Endometrial microvascular endothelial cells (primary cell): ENCODE results near the gene MAGEA2. TPM values are rescaled to one million over a fixed set of nuclear protein-coding genes. Genes with fewer than 3 reads are reported as not detected.
"Not testable (repeated sequence)": the region's sequence is repeated elsewhere in the genome, so short reads cannot be mapped to it uniquely, and the experiment has no call there.

ENCODE experiments used
- in situ Hi-C: cut with HindIII; loops from 2 replicates; pipeline ENCODE4 v1.10.0; 2017; ENCODE audit warnings: low sequenced_read_pairs, low pct_unique_long_range_greater_than_20kb; ENCODE audit errors: inconsistent ontology term
- total RNA-seq: library from RNA; depleted of rRNA; stranded (reverse); fragments of >200 nt; gene quantifications from one replicate; pipeline ENCODE4 v1.2.3, GENCODE V29; 2015; ENCODE audit errors: inconsistent ontology term

Gene MAGEA2
- total RNA-seq, 1 donor from 2014 or later: not detected

- in situ Hi-C loops: not testable (repeated sequence)
Observed at GRCh38 chrX:152713815-152714787, 39.5 kb downstream of the MAGEA2 start, which contains the start of gene MAGEA2B. TSS of gene MAGEA2B (plus strand) at chrX:152714628. CDS start at chrX:152717107, 2,479 bp downstream.

GRCh38 chrX:152713195-152713594, 40.4 kb downstream of the MAGEA2 start:
- in situ Hi-C loops: not testable (repeated sequence)

GRCh38 chrX:152709173-152709572, 44.5 kb downstream of the MAGEA2 start, which contains the start of gene CSAG2:
TSS of gene CSAG2 (minus strand) at chrX:152709273. CDS start at chrX:152709112, 161 bp downstream.
- in situ Hi-C loops: not testable (repeated sequence)

GRCh38 chrX:152706500-152706899, 47.1 kb downstream of the MAGEA2 start:
- in situ Hi-C loops: not testable (repeated sequence)

GRCh38 chrX:152700390-152700789, 53.3 kb downstream of the MAGEA2 start:
- in situ Hi-C loops: not testable (repeated sequence)

Other genes with a start within 250 kb of the MAGEA2 start
- not detected for gene GABRQ, start 115.9 kb downstream of the MAGEA2 start, total RNA-seq
- gene MAGEA3, start 55.0 kb downstream of the MAGEA2 start, total RNA-seq: not detected
- not detected for gene CSAG2, start 44.6 kb downstream of the MAGEA2 start, total RNA-seq
- gene MAGEA2B, start 39.2 kb downstream of the MAGEA2 start, total RNA-seq: not detected
- not detected for gene CSAG1, start 20.1 kb downstream of the MAGEA2 start, total RNA-seq
- gene MAGEA12, start 20.1 kb downstream of the MAGEA2 start, total RNA-seq: not detected
- not detected for gene CSAG3, start 5.4 kb upstream of the MAGEA2 start, total RNA-seq
- gene MAGEA6, start 15.8 kb upstream of the MAGEA2 start, total RNA-seq: not detected
- gene CETN2, start 76.9 kb upstream of the MAGEA2 start, total RNA-seq: 23.4 TPM
- 26.7 TPM for gene NSDHL, start 77.2 kb upstream of the MAGEA2 start, total RNA-seq
- 45.0 TPM for gene ZNF185, start 144.2 kb upstream of the MAGEA2 start, total RNA-seq
- not detected for gene PNMA5, start 240.3 kb upstream of the MAGEA2 start, total RNA-seq